ENCODE results near the gene GALNT1.

The GALNT1 gene

DNA sequence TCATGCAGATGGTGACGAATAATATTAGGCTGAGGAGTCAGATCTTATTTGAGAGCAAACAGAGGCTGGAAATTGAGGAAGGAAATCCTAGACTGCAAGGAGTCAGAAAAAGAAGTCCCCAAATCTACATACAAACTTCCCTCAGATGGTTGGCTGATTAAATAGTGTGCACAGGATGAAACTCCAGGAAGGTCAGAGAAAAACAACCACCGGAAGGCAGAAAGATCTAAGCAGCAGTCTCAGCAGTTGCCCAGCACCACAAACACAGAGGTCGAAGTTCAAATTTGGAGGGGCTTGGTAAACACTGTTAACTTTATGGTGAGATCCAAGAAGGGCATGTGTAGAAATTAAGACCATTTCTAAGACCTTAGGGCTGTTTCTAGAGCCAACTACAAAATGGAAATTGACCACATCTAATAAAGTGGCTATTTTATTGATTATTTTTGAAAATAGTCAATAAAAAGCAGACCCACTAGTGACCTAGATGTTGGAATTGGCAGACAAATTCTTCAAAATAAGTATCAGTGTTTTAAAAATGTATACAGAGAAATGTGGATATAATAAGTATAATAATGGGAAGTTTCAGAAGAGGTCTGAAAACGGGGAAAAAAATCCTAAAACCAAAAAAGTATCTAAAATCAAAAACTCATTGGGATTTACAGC lies 134.8 kb downstream of the GALNT1 start:
- no peak for DNase-seq (ENCODE audit: low read depth)
- H3K4me3 ChIP-seq (ENCODE audit: low read length): no peak overlapping the region
- TF ChIP-seq, protein P1, sequence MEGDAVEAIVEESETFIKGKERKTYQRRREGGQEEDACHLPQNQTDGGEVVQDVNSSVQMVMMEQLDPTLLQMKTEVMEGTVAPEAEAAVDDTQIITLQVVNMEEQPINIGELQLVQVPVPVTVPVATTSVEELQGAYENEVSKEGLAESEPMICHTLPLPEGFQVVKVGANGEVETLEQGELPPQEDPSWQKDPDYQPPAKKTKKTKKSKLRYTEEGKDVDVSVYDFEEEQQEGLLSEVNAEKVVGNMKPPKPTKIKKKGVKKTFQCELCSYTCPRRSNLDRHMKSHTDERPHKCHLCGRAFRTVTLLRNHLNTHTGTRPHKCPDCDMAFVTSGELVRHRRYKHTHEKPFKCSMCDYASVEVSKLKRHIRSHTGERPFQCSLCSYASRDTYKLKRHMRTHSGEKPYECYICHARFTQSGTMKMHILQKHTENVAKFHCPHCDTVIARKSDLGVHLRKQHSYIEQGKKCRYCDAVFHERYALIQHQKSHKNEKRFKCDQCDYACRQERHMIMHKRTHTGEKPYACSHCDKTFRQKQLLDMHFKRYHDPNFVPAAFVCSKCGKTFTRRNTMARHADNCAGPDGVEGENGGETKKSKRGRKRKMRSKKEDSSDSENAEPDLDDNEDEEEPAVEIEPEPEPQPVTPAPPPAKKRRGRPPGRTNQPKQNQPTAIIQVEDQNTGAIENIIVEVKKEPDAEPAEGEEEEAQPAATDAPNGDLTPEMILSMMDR (conservative IDR thresholded peaks at IDR 0.05; ENCODE audit: low read depth, low read length): no peak

DNA sequence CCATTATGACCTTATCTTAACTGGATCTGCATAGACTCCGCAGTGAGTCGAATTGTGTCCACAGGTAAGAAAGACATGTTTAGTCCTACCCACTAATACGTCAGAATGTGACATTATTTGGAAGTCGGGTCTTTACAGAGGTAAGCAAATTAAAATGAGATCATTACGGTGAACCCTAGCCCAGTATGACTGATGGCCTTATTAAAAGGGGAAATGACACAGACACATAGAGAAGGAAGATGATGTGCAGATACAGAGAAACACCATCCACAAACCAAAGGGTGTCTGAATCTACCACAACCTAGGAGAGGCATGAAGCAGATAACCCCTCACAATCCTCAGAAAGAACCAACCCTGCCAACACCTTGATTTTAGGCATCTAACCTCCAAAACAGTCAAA lies 135.6 kb downstream of the GALNT1 start:
- H3K4me3 ChIP-seq (ENCODE audit: low read length): no peak overlapping the region
- TF ChIP-seq, protein P1 (conservative IDR thresholded peaks at IDR 0.05; ENCODE audit: low read depth, low read length): no peak

DNA sequence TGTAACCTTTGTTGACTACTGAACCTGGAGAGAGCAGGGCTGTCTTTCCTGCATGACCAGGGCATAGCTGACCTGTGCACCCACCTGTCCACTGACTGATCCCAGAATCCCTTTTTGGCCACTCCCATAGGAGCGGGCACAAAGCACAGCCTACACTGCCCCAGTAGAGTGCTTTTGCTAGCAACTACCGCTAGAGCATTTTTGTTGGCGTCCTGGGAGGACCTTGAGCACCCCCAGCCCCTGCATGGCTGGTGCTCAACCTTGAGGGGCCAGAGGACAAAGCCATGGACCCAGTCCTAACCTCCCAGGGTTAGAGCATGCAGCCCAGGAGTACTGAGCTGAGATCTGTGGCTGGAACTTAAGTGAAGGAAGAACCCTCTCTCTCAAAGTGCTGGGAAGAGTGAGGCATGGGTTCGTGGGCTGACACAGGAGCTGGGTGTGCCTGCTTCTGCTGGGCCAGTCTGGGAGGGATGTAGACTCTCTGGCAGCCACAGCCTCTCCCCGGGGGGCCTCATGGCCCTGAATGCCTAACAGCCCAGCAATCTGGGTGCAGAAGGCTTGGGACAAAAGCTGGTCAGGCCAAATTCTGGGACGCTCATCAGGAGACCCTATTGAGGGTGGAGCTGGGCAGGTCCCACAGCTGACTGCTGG lies 140.0 kb downstream of the GALNT1 start:
- DNase-seq (ENCODE audit: low read depth): no peak
- TF ChIP-seq, protein P1 (conservative IDR thresholded peaks at IDR 0.05; ENCODE audit: low read depth, low read length): no peak
- H3K4me3 ChIP-seq (ENCODE audit: low read length): no peak overlapping the region

More for the DNA sequence above, 135.6 kb downstream of the GALNT1 start:
- no peak for DNase-seq (ENCODE audit: low read depth)

DNA sequence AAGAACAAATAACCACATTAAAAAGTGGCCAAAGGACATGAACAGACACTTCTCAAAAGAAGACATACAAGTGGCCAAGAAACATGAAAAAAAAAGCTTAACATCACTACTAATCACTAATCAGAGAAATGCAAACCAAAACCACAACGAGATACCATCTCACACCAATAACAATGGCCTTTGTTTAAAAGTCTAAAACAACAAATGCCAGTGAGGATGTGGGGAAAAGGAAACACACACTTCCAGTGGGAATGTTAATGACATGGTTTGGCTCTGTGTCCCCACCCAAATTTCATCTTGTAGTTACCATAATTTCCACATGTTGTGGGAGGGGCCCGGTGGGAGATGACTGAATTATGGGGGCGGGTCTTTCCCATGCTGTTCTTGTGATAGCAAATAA lies 147.1 kb downstream of the GALNT1 start:
- DNase-seq (ENCODE audit: low read depth): no peak
- H3K4me3 ChIP-seq (ENCODE audit: low read length): no peak overlapping the region
- TF ChIP-seq, protein P1 (conservative IDR thresholded peaks at IDR 0.05; ENCODE audit: low read depth, low read length): no peak

DNA sequence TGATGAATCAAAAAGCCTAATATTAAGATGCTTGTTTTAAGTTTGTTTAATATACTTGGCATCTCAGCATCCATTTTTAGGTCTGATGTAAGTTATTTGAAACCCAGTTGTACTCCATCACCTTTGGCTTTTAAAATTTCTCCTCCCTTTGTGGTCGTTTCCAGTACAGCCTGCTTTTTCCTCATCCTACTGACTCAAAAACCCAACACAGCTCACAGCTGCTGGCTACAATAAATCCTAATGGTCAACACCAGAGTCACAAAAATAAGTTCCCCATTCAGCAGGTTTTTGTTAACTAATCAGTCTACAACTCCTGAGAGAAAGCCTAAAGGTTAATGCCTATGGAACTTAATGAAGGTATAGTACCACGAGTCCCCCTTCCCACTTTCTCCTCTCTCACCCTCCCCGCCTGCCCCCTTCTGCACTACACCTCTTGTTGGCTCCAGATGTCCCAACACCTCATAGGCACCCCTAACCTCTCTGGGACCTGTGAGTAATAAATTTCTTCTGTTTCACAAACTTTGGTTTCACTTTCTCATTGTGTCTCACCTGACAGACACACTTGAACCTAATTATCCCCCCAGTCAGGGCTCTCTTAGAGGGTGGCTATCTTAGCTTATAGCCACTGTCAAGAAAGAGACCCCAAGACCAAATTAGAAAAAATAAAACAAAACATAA lies 148.6 kb downstream of the GALNT1 start:
- TF ChIP-seq, protein P1 (conservative IDR thresholded peaks at IDR 0.05; ENCODE audit: low read depth, low read length): no peak
- no peak for DNase-seq (ENCODE audit: low read depth)
- no peak overlapping the region for H3K4me3 ChIP-seq (ENCODE audit: low read length)

DNA sequence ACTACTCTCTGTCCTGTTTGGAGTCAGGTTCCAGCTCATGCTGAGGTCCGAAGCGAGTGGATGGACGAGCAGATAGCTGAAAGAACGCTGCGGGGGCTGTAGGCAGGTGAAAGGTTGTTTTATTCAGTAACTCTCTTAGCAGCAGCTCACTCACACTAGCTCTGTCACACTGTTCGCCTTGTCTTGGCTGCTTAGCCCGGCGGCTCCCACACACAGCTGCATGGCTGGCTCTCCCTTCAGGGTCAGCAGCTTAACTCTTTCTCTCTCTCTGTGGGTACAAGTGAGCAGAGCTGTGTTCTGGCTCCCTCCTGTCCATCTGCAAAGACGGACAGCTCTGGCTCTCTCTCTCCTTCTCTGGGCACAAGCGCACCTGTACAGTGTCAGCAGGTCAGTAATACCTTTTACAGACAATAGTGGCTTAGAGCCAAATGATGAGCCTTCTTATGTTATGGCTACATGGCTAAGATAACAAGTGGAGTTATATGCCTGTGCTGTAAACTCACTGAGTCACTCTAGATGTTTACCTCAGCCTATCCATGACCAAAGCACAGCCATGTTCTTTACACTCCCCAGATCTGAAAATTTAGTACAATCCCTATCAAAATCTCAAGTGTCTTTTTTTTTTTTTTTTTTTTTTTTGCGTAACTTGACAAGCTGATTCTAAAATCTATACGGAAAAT lies 149.3 kb downstream of the GALNT1 start:
- TF ChIP-seq, protein P1 (conservative IDR thresholded peaks at IDR 0.05; ENCODE audit: low read depth, low read length): no peak
- no peak for DNase-seq (ENCODE audit: low read depth)
- no peak overlapping the region for H3K4me3 ChIP-seq (ENCODE audit: low read length)
